Measurements from ENCODE around the gene BIRC2. TPM values are rescaled to one million over a fixed set of nuclear protein-coding genes. Genes with fewer than 3 reads are reported as not detected.

BIRC2 gene
- total and polyA plus RNA-seq, 2 of the 4 experiments (the other 2 are of a cell fraction): 48.0 to 204 TPM

DNA sequence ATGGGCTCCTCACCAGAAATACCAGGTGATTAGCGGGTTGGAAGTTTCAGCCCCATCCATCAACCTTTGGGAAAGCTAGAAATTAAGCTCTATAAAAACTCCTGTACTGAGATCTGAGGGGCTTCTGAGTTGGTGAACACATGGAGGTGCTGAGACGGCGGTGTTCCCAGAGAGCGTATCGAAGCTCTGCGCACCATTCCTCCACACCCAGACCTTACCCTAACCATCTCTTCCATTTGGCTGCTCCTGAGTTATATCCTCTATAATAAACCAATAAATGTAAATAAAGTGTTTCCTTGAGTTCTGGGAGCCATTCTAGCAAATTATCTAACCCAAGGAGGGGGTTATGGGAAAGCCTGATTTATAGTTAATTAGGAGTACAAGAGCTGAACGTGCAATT, 64.1 kb downstream of the BIRC2 start:
- no TSS peak for BruUV-seq (replicated peaks)
- no peak overlapping the region for H2BK20ac ChIP-seq (ENCODE audit: low read depth, low read length)
- ChIA-PET CTCF (interaction anchor here (0.6 kb wide), 1 partner anchor 21 kb away, joined by 3 read pairs; no protein-coding TSS in a partner anchor), POLR2A (ENCODE audit: unreplicated experiment) (no interaction called here)
- dilution Hi-C loops (cut with HindIII; ENCODE audit: low sequenced_read_pairs, unreplicated experiment) (no loop called here), in situ Hi-C loops (cut with MboI; ENCODE audit: low sequenced_read_pairs) (no loop called here), intact Hi-C loops (cut with micrococcal nuclease) (no loop called here)
- H3K4me3 ChIP-seq (ENCODE audit: insufficient read depth, low read depth, low read length): no peak overlapping the region
- peaks cover 9% of the 10 kb centered on the region for H3K4me1 ChIP-seq (ENCODE audit: control insufficient read depth, insufficient read depth, low read length)
- no peak overlapping the region for H4K91ac ChIP-seq (ENCODE audit: insufficient read depth, low read depth, low read length)
- ATAC-seq (ENCODE audit: low read depth): no peak
- no peak overlapping the region for H2AK9ac ChIP-seq (replicated peaks; ENCODE audit: low read depth, low read length, poor library complexity)
- peaks cover 4% of the 10 kb centered on the region for H3K36me3 ChIP-seq (ENCODE audit: control insufficient read depth, insufficient read depth, low read length)
- H2BK15ac ChIP-seq (ENCODE audit: low read depth, low read length): no peak overlapping the region
- H3K9me3 ChIP-seq (ENCODE audit: control insufficient read depth, insufficient read depth, low read length): no peaks in the 10 kb centered on the region
- H3K14ac ChIP-seq (replicated peaks; ENCODE audit: low read depth, low read length): no peak overlapping the region
- no peak overlapping the region for H2AFZ ChIP-seq (replicated peaks; ENCODE audit: low read length, poor library complexity)
- H3K56ac ChIP-seq (ENCODE audit: extremely low read depth, insufficient read depth, low read length): no peak overlapping the region
- DNase-seq: no peak
- H4K8ac ChIP-seq (ENCODE audit: low read depth in 2 of 2, low read length in 2 of 2): no peak overlapping the region
- WGBS, 2 experiments (ENCODE audit: extremely low coverage in 2 of 2, insufficient read length in 1 of 2): 100% methylated on average over 1 of the region's 7 CpGs; no CpG with 5 or more reads in 1 of the 2 experiments
- peaks cover 41% of the 10 kb centered on the region; the same call in 1 of the 2 replicates for H4K20me1 ChIP-seq (ENCODE audit: insufficient read depth, low read length)
- H3K9me1 ChIP-seq (ENCODE audit: insufficient read depth, low read length): peaks cover 27% of the 10 kb centered on the region
- no peak overlapping the region for H3K4me2 ChIP-seq (ENCODE audit: low read depth, low read length)
- no peaks in the 10 kb centered on the region for H3K27me3 ChIP-seq (ENCODE audit: control insufficient read depth, insufficient read depth, low read length)
- H4K5ac ChIP-seq (ENCODE audit: low read depth, low read length): no peak overlapping the region
- peaks cover 23 to 72% of the 10 kb centered on the region in 2 experiments for H3K79me1 ChIP-seq (ENCODE audit: low read depth in 1 of 2, low read length in 2 of 2)
- TF ChIP-seq RAD21 (IDR thresholded peaks at IDR 0.05; ENCODE audit: low read length): no peak
- no peak for TF ChIP-seq ELK1 (IDR thresholded peaks at IDR 0.05; ENCODE audit: borderline replicate concordance, low read depth, low read length)
- no peak for TF ChIP-seq RFX5 (IDR thresholded peaks at IDR 0.05; ENCODE audit: low read depth, low read length)
- H3K9ac ChIP-seq (ENCODE audit: low read depth, low read length): no peak overlapping the region
- H2BK120ac ChIP-seq (ENCODE audit: low read depth, low read length): no peak overlapping the region
- H3K23ac ChIP-seq (ENCODE audit: low read depth, low read length): no peak overlapping the region
- no peak overlapping the region for H3K4ac ChIP-seq (ENCODE audit: low read depth, low read length)
- no peak overlapping the region for H3K27ac ChIP-seq (ENCODE audit: insufficient read depth, low read length)
- no peak overlapping the region for H2BK5ac ChIP-seq (ENCODE audit: low read depth, low read length, poor library complexity, severe bottlenecking)
- H3K18ac ChIP-seq (ENCODE audit: low read depth, low read length): no peak overlapping the region
- H2AK5ac ChIP-seq (ENCODE audit: low read depth, low read length): no peak overlapping the region
